Measurements from ENCODE around the gene EIF3M.
"Not testable (repeated sequence)": the region's sequence is repeated elsewhere in the genome, so short reads cannot be mapped to it uniquely, and the experiment has no call there.

EIF3M gene

GRCh38 chr11:32597921-32598320 lies 14.3 kb downstream of the EIF3M start:
- DNase-seq: no peak

GRCh38 chr11:32602657-32603415 lies 19.2 kb downstream of the EIF3M start:
- DNase-seq: no peak

- no peak for DNase-seq
Measured at GRCh38 chr11:32606220-32606619, 22.6 kb downstream of the EIF3M start.

GRCh38 chr11:32608826-32609225 lies 25.2 kb downstream of the EIF3M start:
- DNase-seq: not testable (repeated sequence)

GRCh38 chr11:32610797-32611352 lies 27.2 kb downstream of the EIF3M start:
- DNase-seq: no peak

- DNase-seq: no peak
Measured at GRCh38 chr11:32613500-32614151, 30.0 kb downstream of the EIF3M start.

GRCh38 chr11:32615422-32615821 lies 31.8 kb downstream of the EIF3M start:
- DNase-seq: no peak

- no peak for DNase-seq
Measured at GRCh38 chr11:32616903-32617302, 33.3 kb downstream of the EIF3M start.

GRCh38 chr11:32630844-32631243 lies 47.2 kb downstream of the EIF3M start:
- DNase-seq: no peak

- DNase-seq: no peak
Measured at GRCh38 chr11:32635819-32636218, 52.2 kb downstream of the EIF3M start.

GRCh38 chr11:32641361-32641760 lies 57.7 kb downstream of the EIF3M start:
- DNase-seq: no peak

- no peak for DNase-seq
Measured at GRCh38 chr11:32643526-32643925, 59.9 kb downstream of the EIF3M start.

All from activated naive CD4-positive, alpha-beta T cell treated with Interleukin-2 at 50 U/mL for 16 hours (primary cell).